ENCODE results near the gene PEAR1.

PEAR1 gene

GRCh38 chr1:156879876-156880275 is 13.6 kb upstream of the PEAR1 start:
- no peak overlapping the region for H3K4me3 ChIP-seq (ENCODE audit: low read depth, low read length)
- TF ChIP-seq CTCF (IDR thresholded peaks at IDR 0.05): no peak
- no peak overlapping the region for H3K4me2 ChIP-seq (ENCODE audit: low read length)
- H3K9me3 ChIP-seq (ENCODE audit: control insufficient read depth, low read length): no peaks in the 10 kb centered on the region
- H3K36me3 ChIP-seq (ENCODE audit: control insufficient read depth, insufficient read depth, low read length): no peaks in the 10 kb centered on the region
- no peak overlapping the region for H3K27ac ChIP-seq
- H3K27me3 ChIP-seq (ENCODE audit: control insufficient read depth, insufficient read depth, low read length): no peaks in the 10 kb centered on the region
- H3K79me2 ChIP-seq: no peaks in the 10 kb centered on the region
- no peak overlapping the region for H2AFZ ChIP-seq
- H3K4me1 ChIP-seq: no peaks in the 10 kb centered on the region
- H3K9ac ChIP-seq: no peak overlapping the region

- no peaks in the 10 kb centered on the region for H3K9me3 ChIP-seq (ENCODE audit: control insufficient read depth, low read length)
Observed at GRCh38 chr1:156880473-156880872, 13.0 kb upstream of the PEAR1 start.

GRCh38 chr1:156881101-156881500 is 12.4 kb upstream of the PEAR1 start:
- Histone ChIP-seq H3K4me2 (ENCODE audit: low read length) (no peak overlapping the region), H3K4me3 (ENCODE audit: low read depth, low read length) (no peak overlapping the region), H3K27me3 (ENCODE audit: control insufficient read depth, insufficient read depth, low read length) (no peaks in the 10 kb centered on the region), H3K4me1 (no peaks in the 10 kb centered on the region), H3K79me2 (no peaks in the 10 kb centered on the region), H3K36me3 (ENCODE audit: control insufficient read depth, insufficient read depth, low read length) (no peaks in the 10 kb centered on the region), H3K9me3 (ENCODE audit: control insufficient read depth, low read length) (no peaks in the 10 kb centered on the region), H2AFZ (no peak overlapping the region), H3K27ac (no peak overlapping the region), H3K9ac (no peak overlapping the region)
- TF ChIP-seq CTCF (IDR thresholded peaks at IDR 0.05): no peak

More at GRCh38 chr1:156880473-156880872, 13.0 kb upstream of the PEAR1 start:
- Histone ChIP-seq H3K36me3 (ENCODE audit: control insufficient read depth, insufficient read depth, low read length) (no peaks in the 10 kb centered on the region), H3K27ac (no peak overlapping the region), H3K27me3 (ENCODE audit: control insufficient read depth, insufficient read depth, low read length) (no peaks in the 10 kb centered on the region), H3K9ac (no peak overlapping the region), H3K79me2 (no peaks in the 10 kb centered on the region), H3K4me1 (no peaks in the 10 kb centered on the region), H3K4me3 (ENCODE audit: low read depth, low read length) (no peak overlapping the region), H2AFZ (no peak overlapping the region), H3K4me2 (ENCODE audit: low read length) (no peak overlapping the region)
- TF ChIP-seq CTCF (IDR thresholded peaks at IDR 0.05): no peak

GRCh38 chr1:156881663-156882062 is 11.9 kb upstream of the PEAR1 start:
- H3K4me3 ChIP-seq (ENCODE audit: low read depth, low read length): no peak overlapping the region
- H3K27me3 ChIP-seq (ENCODE audit: control insufficient read depth, insufficient read depth, low read length): no peaks in the 10 kb centered on the region
- H2AFZ ChIP-seq: no peak overlapping the region
- no peaks in the 10 kb centered on the region for H3K79me2 ChIP-seq
- no peak overlapping the region for H3K27ac ChIP-seq
- H3K9ac ChIP-seq: no peak overlapping the region
- no peaks in the 10 kb centered on the region for H3K4me1 ChIP-seq
- no peaks in the 10 kb centered on the region for H3K36me3 ChIP-seq (ENCODE audit: control insufficient read depth, insufficient read depth, low read length)
- H3K9me3 ChIP-seq (ENCODE audit: control insufficient read depth, low read length): no peaks in the 10 kb centered on the region
- no peak for TF ChIP-seq CTCF (IDR thresholded peaks at IDR 0.05)
- no peak overlapping the region for H3K4me2 ChIP-seq (ENCODE audit: low read length)

GRCh38 chr1:156882543-156882942 is 11.0 kb upstream of the PEAR1 start:
- no peak overlapping the region for H3K27ac ChIP-seq
- H2AFZ ChIP-seq: no peak overlapping the region
- no peak for TF ChIP-seq CTCF (IDR thresholded peaks at IDR 0.05)
- H3K27me3 ChIP-seq (ENCODE audit: control insufficient read depth, insufficient read depth, low read length): no peaks in the 10 kb centered on the region
- no peaks in the 10 kb centered on the region for H3K36me3 ChIP-seq (ENCODE audit: control insufficient read depth, insufficient read depth, low read length)
- no peaks in the 10 kb centered on the region for H3K79me2 ChIP-seq
- no peak overlapping the region for H3K4me2 ChIP-seq (ENCODE audit: low read length)
- no peaks in the 10 kb centered on the region for H3K9me3 ChIP-seq (ENCODE audit: control insufficient read depth, low read length)
- H3K9ac ChIP-seq: no peak overlapping the region
- H3K4me3 ChIP-seq (ENCODE audit: low read depth, low read length): no peak overlapping the region
- no peaks in the 10 kb centered on the region for H3K4me1 ChIP-seq

Measured in parathyroid adenoma (tissue), 2 donors.